AG09319 (cell line): ENCODE measurements around the gene ABCC1.
"Not testable (repeated sequence)": the region's sequence is repeated elsewhere in the genome, so short reads cannot be mapped to it uniquely, and the experiment has no call there.

Experiments used
- DNase-seq: peaks from one replicate; pipeline ENCODE4 v3.0.0-alpha.2; 2010; ENCODE audit warnings: low read depth; ENCODE audit errors: extremely low read depth
- CTCF ChIP-seq: IDR thresholded peaks from 2 replicates; pipeline ENCODE4 v1.5.1; 2011; ENCODE audit warnings: low read depth, mild to moderate bottlenecking, inconsistent platforms, low read length, moderate library complexity

Gene ABCC1

GRCh38 chr16:15953929-15954813, 4.8 kb downstream of the ABCC1 start:
- no peak for DNase-seq
- no peak for TF ChIP-seq CTCF

GRCh38 chr16:15954814-15955151, 5.4 kb downstream of the ABCC1 start:
- TF ChIP-seq CTCF, result no peak
- no peak for DNase-seq

GRCh38 chr16:15955425-15955824, 6.0 kb downstream of the ABCC1 start:
- TF ChIP-seq CTCF, result no peak
- no peak for DNase-seq

- not testable (repeated sequence) for DNase-seq
Observed at GRCh38 chr16:15956106-15956505, 6.7 kb downstream of the ABCC1 start.

GRCh38 chr16:15958703-15959348, 9.4 kb downstream of the ABCC1 start:
- no peak for TF ChIP-seq CTCF
- no peak for DNase-seq

- DNase-seq, result no peak
- no peak for TF ChIP-seq CTCF
Observed at GRCh38 chr16:15960124-15960971, 10.9 kb downstream of the ABCC1 start.

GRCh38 chr16:15961060-15961511, 11.7 kb downstream of the ABCC1 start:
- TF ChIP-seq CTCF, result no peak
- no peak for DNase-seq
